ENCODE data around the gene ADRA2B.

Gene ADRA2B

DNA sequence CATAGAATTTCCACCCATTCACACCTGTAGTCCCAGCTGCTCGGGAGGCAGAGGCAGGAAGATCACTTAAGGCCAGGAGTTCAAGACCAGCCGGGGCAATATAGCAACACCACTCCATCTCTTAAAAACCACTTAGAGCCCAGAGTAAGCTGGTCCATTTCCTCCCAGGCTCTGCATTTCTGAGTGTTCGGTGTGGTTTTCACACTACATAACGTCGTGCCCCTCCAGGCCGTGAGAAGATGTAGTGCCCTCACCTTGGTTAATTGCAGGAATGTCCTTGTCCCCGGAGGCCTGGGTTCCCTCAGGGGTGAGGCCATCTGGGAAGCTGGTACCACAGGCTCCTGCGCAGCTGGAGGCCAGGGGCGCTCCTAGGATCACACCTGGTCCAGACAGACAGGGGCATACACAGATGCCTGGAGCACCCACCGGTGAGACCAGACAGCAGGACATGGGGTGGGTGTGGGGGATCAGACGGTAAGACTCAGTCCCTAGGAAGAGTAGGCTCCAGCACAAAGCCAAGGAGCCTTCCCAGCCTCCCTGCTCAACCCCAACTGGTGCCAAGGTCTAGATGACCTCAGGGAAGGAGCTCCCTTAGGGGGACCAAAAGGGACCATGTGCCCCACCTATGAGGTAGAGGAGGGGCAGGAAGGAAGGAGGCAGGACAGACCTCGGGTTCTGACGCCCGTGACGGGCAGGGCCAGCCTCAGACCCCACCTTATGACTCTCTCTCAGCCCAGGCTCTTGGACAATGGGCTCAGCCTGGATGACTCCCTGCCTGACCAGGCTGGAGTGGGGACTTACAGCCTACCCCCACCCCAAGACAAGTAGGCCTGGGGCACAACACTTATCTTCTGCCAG, 21.2 kb upstream of the ADRA2B start:
- DNase-seq (ENCODE audit: low read depth) = no peak

DNA sequence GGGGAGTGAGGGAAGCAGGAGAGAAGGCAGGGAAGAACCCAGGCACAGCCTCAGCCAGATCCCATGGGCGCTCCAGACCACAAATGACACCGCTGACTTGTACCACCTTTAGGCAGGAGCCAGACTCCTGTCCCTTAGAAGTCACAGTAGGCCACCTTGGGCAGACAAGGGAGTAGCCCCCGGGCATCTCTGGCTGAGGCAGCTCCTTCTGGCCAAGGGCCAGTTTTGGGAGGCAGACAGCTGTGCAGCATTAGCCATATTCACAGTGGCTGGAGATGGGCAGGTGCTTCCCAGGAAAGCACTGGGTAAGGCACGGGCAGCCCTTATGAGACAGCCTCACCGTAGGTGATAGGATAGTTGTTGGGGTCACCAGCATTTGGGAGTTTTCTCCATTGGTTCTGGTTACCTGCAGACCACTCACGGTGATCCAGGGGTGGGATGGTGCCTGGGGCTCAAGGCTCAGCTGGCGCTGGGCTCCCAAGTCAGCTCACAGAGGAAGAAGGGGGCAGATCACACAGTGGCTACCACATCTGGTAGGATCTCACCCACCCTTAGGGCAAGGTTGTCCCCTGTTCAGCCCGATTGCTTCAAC, 19.9 kb upstream of the ADRA2B start:
- no peak for DNase-seq (ENCODE audit: low read depth)

DNA sequence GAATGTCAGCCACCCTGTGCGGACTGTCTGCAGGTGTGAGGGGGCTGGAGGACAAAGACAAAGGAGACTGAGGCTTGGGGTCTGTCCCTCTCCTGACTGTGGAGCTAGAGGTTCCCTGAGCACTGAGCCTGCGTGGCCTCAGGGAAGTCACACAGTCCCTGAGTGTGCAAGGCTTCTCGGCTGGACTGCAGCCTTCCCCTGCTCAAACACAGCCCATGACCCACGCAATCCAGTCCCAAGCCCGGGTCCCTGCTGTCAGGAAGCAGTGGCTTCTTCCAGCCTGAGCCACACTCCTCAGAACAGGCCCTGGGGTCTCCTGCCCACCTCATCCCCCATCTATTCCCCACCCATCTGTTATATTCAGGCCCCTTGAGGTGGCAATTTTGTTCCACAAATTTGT, 19.2 kb upstream of the ADRA2B start:
- no peak for DNase-seq (ENCODE audit: low read depth)

DNA sequence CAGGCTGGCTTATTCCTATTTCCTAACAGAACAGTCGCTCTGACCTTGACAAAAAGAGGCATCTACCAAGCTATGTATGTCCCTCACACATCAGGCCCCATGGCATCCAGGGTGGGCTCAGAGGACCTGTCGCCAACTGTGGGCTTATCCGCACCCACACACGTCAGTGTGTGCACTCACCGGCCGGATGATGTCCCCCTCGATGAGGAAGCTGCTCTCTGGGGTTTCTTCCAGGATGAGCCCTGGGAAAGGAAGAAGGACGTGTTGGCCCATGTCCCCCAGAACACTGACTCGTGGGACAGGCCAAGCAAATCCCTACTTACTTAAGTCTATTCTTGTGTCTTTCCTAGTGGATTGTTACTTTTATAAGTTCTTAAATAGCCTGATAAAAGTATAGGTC, 18.8 kb upstream of the ADRA2B start:
- no peak for DNase-seq (ENCODE audit: low read depth)

DNA sequence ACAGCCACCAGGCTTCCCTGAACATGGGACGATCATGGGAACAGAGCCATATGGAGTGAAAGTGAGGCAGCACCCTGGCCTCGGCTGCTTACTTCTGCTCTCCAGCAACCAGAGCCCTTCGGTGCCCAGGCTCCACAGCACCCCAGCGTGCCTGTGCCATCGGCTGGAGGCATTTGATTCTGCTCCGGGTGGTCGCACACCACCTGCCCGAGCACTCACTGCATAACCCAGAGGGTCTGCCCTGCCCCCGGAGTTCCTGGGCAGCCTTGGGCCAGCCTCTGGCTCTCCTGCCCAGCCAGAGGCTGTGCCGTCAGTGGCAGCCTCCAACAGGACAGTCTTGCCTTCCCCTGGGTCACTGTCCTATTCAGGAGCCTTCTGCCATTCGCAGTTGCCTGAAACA, 18.1 kb upstream of the ADRA2B start:
- no peak for DNase-seq (ENCODE audit: low read depth)

DNA sequence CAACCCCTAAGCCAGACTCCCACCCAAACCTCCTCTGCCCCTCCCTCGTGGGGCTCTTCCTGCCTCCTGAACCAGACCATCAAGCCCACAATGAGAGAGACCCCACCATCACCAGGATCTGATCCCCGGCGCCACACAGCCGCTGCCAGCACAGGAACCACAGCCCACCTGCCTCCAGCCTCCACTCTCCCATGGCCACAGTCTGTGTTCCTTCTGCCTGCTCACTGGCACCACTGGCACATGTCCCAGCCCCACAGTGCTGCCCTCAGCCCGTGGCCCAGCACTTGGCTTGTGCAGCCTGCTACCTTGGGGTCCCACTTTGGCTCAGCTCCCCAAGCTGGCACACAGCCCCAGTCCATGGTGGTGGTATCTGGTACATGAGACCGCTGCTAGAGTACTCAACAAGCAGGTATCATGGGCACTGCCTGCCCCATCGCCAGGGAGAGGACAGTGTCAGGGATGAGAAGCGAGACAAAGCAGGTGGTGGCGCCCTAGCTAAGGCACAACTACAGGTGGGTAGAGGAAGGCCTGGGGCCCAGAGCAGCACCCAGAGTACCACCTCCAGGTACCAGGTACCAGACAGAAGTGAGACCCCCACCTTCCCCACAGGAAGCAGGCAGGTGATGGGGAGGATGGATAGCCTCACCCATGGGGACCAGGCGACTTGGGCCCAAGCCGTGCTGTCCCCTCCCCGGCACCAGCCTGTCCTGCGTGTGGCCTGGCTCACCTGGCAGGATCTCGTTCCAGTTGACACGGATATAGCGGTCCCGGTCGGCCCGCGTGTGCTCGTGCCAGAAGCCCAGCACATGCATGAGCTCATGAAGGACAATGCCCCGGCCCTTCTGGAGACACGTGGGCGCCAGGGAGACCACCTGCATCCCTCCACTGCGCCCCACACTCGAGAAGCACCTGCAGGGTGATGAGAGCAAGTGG, 15.7 kb upstream of the ADRA2B start:
- no peak for DNase-seq (ENCODE audit: low read depth)

DNA sequence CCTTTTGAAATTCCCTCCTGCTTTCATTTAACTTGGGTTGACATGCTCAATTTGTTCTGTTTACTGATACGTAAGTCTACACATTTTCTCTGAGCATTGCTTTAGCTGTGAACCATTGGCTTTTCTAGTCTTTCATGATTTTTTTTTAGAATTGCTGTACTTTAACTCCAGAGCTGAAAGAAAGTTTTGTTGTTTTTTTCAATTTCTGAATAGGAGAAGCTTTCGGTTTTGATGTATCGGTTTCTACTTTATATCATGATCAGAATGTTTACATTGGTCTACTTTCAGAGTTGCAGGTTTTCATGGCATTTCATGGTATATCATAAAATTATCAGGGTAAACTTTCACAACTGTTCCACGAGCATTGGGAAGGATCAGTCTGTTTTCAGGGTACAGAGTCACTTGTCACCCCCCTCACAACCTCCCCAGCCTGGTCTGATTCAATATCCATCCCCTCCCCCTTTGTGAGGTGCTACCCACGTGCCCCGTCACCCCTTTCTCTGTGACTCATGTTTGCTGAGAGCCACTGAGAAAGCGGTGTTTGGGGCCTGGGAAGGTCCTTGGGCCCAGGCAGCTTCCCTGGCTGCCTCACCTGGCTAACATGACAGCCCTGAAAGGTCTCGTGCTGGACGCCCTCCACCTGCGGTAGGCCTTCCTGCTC, 14.9 kb upstream of the ADRA2B start:
- DNase-seq (ENCODE audit: low read depth) = no peak

DNA sequence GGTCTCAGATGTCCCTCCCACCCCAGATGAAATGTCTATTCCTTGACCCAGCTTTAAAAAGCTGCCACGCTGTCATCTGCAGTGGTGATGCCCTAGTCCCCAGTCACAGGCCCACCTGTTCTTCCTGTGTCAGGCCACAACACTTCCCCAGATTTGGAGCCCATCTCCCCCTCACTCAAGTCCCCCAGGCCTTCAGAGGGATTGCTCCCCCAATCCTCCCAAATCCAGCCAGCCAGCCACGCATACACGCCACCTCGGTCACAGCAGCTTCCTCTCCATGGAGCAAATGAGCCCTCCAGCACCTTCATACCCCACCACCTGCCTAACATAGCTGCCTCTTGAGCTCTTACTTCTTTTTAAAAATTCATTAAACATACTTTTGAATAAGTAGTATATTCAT, 14.1 kb upstream of the ADRA2B start:
- no peak for DNase-seq (ENCODE audit: low read depth)

DNA sequence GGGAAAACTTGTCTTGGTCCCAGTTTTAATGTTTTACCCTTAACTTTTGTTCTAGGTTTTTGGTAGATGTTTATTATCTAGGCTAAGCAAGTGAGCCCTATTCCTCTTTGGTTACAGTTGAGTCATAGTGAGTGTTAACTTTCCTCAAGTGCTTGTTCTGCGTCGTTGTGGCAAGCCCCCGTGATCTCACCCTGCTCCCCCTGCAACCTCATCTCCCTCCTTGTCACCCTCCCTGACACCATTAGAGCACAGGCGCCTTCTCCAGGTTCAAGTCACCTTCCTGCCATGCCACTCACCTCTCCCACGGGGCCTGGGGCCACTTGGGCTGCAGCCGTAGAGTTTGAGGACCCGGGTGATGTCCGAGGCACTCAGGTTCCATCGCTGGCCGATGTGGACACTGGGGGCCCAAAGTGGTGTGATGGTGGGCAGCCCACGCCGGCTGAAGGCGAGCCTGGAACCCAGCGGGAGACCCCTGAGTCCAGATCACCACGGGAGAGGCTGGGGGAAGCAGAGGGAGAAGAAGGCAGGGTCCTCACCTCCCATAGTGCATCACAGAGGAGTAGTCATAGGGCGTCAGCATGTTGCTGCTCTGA, 13.3 kb upstream of the ADRA2B start:
- no peak for DNase-seq (ENCODE audit: low read depth)

DNA sequence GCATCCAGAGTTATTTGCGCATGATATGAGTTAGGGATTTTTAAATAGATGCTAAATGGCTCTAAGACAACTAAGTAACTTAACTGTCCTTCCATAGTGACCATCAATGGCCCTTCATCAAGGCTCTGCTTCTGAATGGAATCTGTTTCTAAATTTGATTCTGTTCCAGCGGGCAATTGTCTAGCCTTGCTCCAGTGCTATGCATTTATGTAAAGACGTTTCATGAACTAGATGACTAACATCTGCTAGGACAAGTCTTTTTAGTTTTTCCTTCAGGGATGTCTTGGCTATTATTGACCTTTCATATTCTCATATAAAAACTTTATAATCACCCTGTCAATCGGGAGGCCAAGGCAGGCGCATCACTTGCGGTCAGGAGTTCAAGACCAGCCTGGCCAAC, 12.1 kb upstream of the ADRA2B start:
- no peak for DNase-seq (ENCODE audit: low read depth)

DNA sequence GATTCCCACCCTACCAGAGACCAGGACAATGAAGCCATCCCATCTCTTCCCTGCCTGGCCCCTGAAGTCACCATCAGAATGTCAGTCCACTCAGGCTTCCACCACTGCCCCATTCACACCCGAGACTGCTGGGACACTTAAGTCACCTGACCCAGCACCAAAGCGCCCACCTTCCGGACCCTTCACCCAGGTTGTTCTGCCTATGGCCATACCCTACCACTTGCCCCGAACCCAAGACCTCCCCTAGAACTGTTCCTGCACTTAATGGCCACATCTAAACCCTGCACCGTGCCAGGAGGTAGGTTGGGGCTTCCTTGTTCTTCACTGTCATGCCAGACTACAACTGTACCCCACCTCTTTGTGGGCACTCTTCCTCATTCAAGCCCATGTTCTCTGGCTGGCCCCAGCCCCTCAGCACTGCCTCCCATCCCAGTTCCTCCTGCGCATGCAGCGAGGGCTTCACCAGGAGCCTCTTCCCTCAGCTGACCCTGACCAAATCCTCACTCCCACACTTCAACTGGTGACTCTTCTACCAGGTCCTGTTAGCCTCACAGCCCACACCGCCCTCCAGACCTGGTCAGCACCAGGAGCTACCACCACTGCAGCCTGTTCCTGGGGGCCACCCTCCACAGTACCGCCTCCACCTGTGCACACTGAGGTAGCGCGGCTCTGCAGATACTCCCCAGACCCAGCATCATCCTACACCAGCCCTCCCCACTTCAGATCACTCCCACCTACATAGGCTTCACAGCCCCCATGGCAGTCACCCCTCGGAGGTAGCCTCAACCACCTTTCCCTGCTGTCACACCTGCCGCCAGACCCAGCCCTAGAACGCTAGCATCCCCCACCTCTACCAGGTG, 8.3 kb upstream of the ADRA2B start:
- no peak for DNase-seq (ENCODE audit: low read depth)

DNA sequence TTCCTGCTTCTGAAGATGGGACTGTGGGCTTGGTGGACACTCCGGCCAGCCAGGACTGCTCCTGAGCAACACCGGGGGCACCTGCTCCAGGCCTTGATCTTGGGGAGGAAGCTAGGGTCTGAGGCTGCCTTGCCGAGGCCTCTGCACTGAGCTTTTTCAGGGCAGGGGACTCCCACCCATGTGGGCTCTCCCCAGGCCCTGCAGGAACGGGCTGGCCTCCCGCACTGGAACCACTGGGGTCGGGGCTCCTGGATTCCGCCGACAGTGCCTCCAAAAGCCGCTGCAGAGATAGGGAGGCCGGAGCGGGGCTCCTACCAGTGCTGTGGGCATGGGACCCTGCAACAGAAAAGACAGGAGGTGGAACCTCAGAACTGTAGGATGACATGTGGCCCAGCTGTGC, 7.6 kb upstream of the ADRA2B start:
- no peak for DNase-seq (ENCODE audit: low read depth)

DNA sequence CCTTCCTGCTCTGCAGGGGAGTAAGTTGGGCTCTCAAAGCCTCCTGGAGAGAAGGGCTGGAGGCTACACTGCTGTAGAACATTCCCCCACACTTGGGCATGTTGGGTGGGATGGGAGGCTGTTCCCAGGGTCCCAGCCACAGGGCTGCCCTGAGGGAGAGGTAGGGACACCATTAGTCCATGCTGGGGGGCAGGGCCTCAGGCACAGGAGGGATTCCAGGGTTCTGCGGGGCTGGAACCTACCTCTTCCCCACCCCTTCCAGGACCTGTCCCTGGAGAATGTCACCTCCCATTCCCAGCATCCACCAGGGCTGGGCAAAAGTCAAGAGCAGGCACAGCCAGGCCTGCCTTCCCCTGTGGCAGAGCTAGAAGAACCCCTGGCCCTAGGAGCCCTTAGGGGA, 6.9 kb upstream of the ADRA2B start:
- DNase-seq (ENCODE audit: low read depth) = no peak

DNA sequence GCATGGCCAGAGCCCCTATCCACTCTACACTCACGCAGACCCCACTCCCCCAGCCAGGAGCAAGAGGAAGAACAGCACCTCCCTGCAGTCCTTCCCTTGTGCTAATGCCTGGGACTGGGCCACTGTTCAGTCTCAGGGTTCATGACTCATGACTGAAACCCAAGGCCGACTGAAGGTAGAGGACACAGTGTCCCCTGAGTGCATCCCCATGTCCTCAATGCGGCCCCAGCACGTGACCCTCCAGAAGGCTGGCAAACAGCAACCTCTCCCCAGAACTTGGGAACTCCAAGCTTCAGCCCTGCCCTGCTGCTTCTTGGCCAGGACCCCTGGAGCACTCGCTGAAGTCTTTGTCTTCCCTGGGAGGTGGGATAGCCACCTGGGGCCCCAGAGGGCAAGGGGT, 6.0 kb upstream of the ADRA2B start:
- no peak for DNase-seq (ENCODE audit: low read depth)

DNA sequence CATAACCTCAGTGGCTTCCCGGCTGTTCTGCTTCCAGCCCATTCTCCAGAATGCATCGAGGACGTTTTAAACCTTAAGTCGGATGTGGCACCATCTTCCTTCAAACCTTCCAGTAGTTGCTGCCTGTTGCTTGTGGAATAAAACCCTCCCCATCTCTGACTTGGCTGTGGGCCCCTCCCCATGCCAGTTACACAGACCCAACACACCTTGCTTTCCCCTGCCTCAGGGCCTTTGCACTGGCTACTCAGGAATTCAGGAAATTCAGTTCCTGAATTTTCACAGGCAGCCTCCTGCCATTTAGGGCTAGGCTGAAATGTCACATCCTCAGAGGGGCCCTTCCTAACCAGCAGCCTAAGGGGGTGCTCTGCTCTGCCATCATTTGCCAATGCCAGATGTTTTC, 5.0 kb upstream of the ADRA2B start:
- no peak for DNase-seq (ENCODE audit: low read depth)

DNA sequence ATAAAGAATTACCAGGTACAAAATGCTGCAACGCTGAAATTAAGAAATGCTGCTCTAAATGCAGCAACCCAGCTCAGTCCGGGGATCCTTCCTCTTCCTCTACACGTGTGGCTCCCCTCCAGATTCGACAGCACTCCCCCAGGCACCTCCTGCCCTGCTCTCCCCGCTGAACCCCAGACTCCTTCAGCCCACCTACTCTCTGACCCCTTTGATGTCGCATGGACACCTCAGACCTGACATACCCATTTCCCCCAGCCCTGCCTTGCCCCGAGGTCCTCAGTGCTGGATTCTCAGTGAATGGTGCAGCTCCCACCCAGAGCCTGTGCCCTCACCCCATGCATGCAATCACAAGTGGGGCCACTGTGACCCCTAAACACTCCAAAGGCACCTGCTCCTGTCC, 4.6 kb upstream of the ADRA2B start:
- no peak for DNase-seq (ENCODE audit: low read depth)

DNA sequence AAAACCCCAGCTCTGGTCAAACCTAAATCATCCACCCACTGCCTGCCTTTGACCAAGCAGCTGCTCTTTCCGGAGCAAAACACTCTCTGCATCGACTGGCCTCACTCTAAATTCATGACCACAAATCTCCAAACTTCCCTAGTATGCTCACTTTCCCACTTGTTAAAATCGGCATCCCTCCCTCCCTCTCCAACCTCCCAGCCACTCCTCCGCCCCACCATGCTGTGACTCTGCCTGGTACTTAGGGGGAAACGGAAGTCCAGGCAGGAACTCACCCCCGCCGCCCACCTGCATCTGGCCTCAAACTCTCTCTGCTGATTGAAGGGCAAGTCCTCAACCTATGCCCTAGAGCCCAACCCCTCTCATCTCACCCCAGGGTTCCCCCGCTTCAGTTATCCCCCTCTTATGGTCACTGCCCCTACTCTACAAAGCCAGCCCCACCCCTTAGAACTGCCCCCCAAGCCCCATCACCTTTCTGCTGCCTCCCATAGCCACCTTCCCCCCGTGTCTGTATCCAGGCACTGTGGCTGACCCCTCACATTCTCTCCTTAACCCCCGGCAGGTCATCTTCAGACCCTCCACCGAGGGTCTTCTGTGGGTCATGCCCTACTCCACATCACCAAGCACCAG, 3.8 kb upstream of the ADRA2B start:
- DNase-seq (ENCODE audit: low read depth) = no peak

DNA sequence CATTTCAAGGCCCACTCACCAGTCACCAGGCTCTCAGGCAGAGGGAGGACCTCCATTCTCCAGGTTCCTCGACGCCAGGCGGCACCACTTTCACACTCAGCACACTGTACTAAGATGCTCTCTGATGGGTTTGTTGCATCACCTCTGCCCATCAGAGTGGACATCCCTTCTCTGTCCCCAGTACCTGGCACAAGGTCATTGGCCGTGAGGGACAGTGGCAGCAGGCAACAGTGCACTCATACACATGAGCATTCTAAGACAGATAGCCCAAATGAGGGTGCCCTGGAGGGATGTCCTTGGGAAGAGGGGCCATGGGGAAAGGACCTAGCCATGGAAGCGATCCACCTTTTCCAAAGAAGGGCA, 3.0 kb upstream of the ADRA2B start:
- no peak for DNase-seq (ENCODE audit: low read depth)

DNA sequence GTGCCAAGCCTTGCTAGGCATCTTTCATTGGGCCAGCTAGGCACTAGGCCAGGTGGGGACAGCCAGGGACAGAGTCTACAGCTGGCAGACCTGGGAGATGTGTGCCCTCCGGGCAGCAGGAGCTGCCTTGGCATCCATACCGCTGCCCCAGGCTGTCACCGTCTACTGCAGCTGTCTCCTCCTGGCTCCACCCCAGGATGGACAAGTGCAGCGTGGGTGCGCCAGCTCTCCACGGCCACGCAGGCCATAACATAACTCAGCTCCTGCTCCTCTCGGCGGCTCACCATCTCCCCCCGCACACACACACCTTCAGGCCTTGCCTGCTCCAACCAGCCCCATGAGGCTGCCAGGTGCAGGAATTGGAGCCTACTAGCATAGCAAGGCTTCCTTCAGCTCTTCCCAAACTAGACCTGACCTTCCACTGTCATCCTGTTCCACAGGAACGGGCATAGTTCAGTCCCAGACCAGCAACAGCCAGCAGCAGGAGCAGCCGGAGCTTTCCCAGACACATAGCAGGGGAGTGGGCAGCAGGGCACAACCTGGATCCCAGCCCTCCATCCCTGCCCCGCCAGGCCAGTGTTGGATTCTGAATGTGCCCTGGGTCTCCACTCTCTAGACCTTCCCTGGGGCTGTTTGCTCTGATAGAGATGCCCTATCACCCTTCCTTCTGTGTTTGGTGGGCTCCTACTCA, 2.5 kb upstream of the ADRA2B start:
- no peak for DNase-seq (ENCODE audit: low read depth)
